Activated naive CD8-positive, alpha-beta T cell treated with anti-CD3 and anti-CD28 coated beads, Interleukin-2, amount 10 ng/mL, durations not matched to agents 7 days and 5 days (primary cell): ENCODE results near the gene WHRN. TPM values are rescaled to one million over a fixed set of nuclear protein-coding genes. Genes with fewer than 3 reads are reported as not detected.

ENCODE experiments used
- ATAC-seq: fragments of 150-1000 bp; cut with Tn5 transposase; one replicate; pipeline ENCODE4 v1.10.0; 2021; ENCODE audit warnings: low read depth, moderate library complexity
- POLR2A ChIA-PET: fragments of 350-600 bp; sonication (Branson Sonifier 250); formaldehyde crosslinking; loops from one replicate; lab custom pipeline; 2021; ENCODE audit warnings: antibody characterized with exemption; lab: Charles Lee
- DNase-seq: peaks from one replicate; pipeline ENCODE4 v3.0.0; 2021
- H3K27ac Mint-ChIP-seq: one replicate; pipeline ENCODE4 v1.8.0; 2022; ENCODE audit warnings: mild to moderate bottlenecking, mixed read lengths
- H3K27me3 Mint-ChIP-seq: one replicate; pipeline ENCODE4 v1.8.0; 2022; ENCODE audit warnings: mild to moderate bottlenecking, moderate library complexity, mixed read lengths
- H3K36me3 Mint-ChIP-seq: one replicate; pipeline ENCODE4 v1.8.0; 2021; ENCODE audit warnings: mild to moderate bottlenecking, mixed read lengths
- H3K4me1 Mint-ChIP-seq: one replicate; pipeline ENCODE4 v1.8.0; 2021; ENCODE audit warnings: mixed read lengths
- H3K4me3 Mint-ChIP-seq: one replicate; pipeline ENCODE4 v1.8.0; 2022; ENCODE audit warnings: mild to moderate bottlenecking, moderate library complexity, mixed read lengths
- H3K9me3 Mint-ChIP-seq: one replicate; pipeline ENCODE4 v1.8.0; 2021; ENCODE audit warnings: mixed read lengths
- total RNA-seq, 2 experiments: library from RNA; stranded (reverse); gene quantifications; one replicate each; pipeline ENCODE4 v1.2.3, GENCODE V29; 2021

WHRN gene
- total RNA-seq, 2 experiments from 2014 or later, result 10.5 TPM

DNA sequence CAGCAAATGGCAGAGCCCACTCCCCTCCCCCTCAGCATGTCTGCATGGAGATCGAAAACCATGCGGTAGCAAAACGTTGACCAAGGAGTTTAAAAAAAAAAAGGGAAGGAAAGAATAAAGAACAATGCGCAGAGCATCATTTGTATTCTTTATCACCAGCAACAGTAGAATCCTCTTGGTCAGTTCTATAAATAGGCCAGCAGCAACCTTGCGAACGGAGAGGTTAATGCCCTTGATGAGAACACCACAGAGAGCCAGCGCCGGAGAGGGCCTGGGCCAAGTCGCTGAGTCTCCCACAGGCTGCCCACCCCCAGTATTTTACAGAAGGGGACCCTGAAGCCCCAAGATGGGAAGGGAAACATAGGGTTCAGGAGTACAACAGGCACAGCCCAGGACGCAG is 22.7 kb downstream of the WHRN start:
- no peaks in the 10 kb centered on the region for H3K9me3 Mint-ChIP-seq
- H3K27me3 Mint-ChIP-seq, result no peaks in the 10 kb centered on the region
- ATAC-seq, result no peak
- POLR2A ChIA-PET, result no interaction called here
- H3K4me3 Mint-ChIP-seq, result no peak overlapping the region
- H3K27ac Mint-ChIP-seq, result no peak overlapping the region
- no peaks in the 10 kb centered on the region for H3K36me3 Mint-ChIP-seq
- no peak for DNase-seq
- peaks cover 30% of the 10 kb centered on the region for H3K4me1 Mint-ChIP-seq

DNA sequence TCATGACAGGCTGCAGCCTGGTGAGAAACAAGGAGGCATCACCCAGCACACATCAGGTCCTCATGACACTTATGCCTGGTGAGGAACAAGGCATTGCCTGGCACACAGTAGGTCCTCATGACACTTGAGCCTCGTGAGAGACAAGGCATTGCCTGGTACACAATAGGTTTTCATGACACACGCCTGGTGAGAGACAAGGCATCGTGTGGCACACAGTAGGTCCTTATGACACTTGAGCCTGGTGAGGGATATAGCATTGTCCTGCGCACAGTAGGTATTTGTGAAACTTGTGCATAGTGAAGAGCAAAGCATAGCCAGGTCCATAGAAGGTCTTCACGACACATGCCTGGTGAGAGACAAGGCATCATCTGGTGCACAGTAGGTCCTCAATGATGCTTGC is 23.5 kb downstream of the WHRN start:
- ATAC-seq, result no peak
- Mint-ChIP-seq H3K9me3 (no peaks in the 10 kb centered on the region), H3K4me3 (no peak overlapping the region), H3K36me3 (no peaks in the 10 kb centered on the region), H3K27ac (no peak overlapping the region), H3K27me3 (no peaks in the 10 kb centered on the region), H3K4me1 (peaks cover 27% of the 10 kb centered on the region)
- POLR2A ChIA-PET, result no interaction called here
- DNase-seq, result no peak

DNA sequence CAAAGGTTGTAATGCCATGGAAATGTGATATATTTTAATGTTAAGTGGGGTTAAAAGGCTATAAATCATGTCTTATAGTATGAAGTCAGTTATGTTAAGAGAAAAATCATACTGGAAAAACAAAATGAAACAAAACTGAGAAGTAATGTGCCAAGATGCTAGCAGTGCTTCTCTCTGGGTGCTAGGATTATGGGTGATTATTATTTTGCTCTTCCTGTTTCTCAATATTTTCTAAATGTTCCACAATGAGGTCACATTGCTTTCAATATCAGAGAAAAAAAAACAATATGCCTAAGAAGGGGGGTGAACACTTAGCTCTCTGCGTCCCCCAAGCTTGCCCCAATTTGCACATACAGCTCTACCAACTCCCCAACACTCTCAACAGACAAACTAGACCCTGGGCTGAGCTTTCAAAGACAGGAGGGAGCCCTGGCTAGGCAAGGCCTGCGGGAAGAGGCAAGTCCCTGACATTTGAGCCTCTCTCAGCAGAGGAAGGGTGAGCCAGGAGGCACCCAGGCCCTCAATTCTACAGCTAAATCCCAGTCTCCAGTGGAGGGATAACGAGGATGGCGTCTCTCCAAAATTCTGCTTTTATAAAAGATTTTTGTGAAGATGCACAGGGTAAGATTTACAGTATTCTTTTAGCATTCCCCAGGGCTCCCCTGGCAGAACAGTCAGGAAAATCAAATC is 24.4 kb downstream of the WHRN start:
- H3K27ac Mint-ChIP-seq, result no peak overlapping the region
- DNase-seq (no peak), ATAC-seq (no peak)
- no peaks in the 10 kb centered on the region for H3K36me3 Mint-ChIP-seq
- H3K4me1 Mint-ChIP-seq, result peaks cover 21% of the 10 kb centered on the region
- no peaks in the 10 kb centered on the region for H3K27me3 Mint-ChIP-seq
- no peak overlapping the region for H3K4me3 Mint-ChIP-seq
- no peaks in the 10 kb centered on the region for H3K9me3 Mint-ChIP-seq
- POLR2A ChIA-PET, result no interaction called here

DNA sequence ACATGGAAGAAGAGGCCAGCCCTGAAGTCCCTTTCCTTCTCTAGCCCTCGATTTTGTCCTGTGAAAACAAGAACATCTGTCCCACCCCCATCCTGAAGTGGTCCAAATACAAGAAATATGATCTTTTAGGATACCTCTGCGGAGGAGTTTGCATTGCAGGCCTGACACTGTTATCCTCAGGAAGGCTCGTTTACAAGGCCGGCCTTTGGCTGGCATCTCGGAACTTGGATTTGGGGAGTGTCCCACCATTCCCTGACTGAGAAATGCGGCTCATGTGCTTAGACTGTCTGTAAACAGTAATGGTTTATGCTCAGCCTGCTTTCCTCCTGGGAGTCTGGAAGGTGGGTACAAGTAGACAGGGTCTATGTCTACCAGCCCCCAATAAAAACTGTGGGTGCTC is 26.4 kb downstream of the WHRN start:
- Mint-ChIP-seq H3K27me3 (no peaks in the 10 kb centered on the region), H3K27ac (no peak overlapping the region), H3K36me3 (no peaks in the 10 kb centered on the region), H3K4me1 (peaks cover 24% of the 10 kb centered on the region), H3K4me3 (no peak overlapping the region), H3K9me3 (no peaks in the 10 kb centered on the region)
- POLR2A ChIA-PET, result no interaction called here
- DNase-seq, result no peak
- no peak for ATAC-seq

DNA sequence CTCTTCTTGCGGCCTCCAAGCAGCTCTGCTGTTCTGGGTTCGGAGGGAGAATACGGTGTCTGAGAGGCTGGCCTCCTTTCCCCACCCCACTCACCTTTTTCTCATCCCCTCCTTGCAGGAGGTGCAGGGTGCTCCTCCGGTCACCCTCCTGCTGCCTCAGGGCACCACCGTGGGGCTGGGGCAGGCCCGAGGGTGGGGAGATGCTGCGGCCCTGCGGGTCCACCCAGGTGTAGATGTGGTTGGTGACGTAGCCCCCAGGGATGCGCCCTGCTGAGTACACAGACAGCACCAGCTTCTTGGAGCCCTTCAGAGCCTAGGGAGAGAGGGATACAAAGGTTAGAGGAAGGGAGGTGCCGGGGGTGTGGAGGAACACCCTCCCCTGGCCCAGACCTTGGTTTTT is 26.8 kb downstream of the WHRN start:
- H3K27ac Mint-ChIP-seq, result no peak overlapping the region
- no peaks in the 10 kb centered on the region for H3K27me3 Mint-ChIP-seq
- no peaks in the 10 kb centered on the region for H3K9me3 Mint-ChIP-seq
- POLR2A ChIA-PET, result no interaction called here
- peaks cover 24% of the 10 kb centered on the region for H3K4me1 Mint-ChIP-seq
- no peaks in the 10 kb centered on the region for H3K36me3 Mint-ChIP-seq
- H3K4me3 Mint-ChIP-seq, result no peak overlapping the region
- no peak for ATAC-seq
- DNase-seq, result no peak

DNA sequence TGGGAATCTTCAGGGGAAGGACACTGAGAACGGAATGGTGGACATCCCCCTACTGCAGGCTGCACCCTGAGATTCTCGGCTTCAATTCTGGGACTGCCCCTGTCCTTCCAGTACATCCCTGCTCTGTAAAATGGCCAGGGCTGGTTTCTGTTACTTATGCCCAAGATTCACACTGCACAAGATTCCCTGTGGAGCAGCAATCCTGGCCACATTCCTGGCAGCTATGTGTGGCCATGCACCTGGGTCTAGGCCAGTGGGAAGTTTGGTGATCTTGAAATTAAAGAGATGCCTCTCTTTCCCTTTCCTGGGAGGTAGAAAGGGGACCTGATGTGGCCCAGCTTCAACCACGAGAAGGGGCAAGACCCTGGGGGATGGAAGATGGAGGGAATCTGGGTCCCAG is 27.6 kb downstream of the WHRN start:
- Mint-ChIP-seq H3K27me3 (no peaks in the 10 kb centered on the region), H3K36me3 (no peaks in the 10 kb centered on the region), H3K27ac (no peak overlapping the region), H3K9me3 (no peaks in the 10 kb centered on the region), H3K4me3 (no peak overlapping the region), H3K4me1 (peaks cover 24% of the 10 kb centered on the region)
- POLR2A ChIA-PET, result interaction anchor here (0.5 to 1.4 kb wide), 2 partner anchors 26 to 113 kb away, joined by 3 to 5 read pairs; no protein-coding TSS in a partner anchor
- no peak for DNase-seq
- no peak for ATAC-seq

DNA sequence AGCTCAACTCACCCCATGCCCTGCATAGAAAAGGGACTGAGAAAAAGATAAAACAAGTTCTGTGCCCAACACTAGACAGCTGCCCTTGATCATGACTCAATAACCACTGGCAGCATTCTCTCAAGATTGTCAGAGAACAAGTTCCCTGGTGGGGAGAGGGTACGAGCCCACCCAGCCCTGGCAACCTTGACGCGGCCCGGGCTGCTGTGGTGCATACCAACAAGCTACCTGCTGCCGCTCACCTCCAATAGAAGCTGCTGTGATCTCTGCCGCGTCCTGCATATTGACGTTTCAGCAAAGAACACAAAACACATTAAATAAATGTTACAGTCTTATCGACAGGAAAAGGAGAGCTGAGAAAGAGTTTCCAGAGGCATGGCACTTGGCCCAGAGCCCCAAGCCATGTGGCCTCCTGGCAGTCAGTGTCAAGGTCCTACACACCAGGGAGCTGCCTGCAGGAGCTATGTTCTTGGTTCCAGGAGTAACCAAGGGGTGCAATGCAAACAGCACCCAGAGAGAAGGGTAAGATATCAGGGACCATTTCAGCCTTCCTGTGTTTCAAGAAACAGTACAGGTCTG is 28.3 kb downstream of the WHRN start:
- H3K27ac Mint-ChIP-seq, result no peak overlapping the region
- POLR2A ChIA-PET, result interaction anchor here (0.6 to 1.4 kb wide), 2 partner anchors 25 to 71 kb away, joined by 3 read pairs; no protein-coding TSS in a partner anchor
- no peak overlapping the region for H3K4me3 Mint-ChIP-seq

DNA sequence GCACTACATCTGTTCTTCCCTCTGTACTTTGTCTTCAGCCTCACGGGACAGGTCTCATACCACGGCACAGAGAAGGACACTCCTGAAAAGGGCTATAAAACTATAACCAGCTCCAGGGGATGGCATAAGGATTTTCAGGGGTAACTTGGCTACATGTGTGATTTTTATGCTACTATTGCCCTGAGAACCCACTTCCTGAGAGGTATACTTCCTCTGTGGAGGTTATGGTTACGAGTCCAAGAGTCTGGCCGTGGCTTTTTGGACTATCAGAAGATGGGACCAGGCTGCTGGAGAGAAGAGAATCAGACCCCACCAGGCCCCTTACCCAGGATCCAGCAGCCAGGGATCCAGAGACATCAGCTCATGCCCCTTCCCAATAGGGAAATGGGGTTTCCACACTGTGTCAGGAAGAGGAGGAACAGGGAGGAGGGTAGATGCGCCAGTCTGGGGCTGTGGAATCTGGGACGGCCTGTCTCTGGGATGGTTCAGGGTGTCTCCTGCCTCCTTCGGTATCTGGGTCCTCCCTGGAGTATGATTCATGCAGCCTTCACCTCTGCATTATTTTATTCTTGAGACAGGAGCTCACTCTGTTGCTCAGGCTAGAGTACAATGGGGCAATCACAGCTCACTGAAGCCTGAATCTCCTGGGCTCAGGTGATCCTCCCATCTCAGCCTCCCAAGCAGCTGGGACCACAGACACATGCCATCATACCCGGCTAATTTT is 29.7 kb downstream of the WHRN start:
- DNase-seq (no peak), ATAC-seq (peak; percentile 60)
- POLR2A ChIA-PET, result interaction anchor here (1.0 kb wide), 1 partner anchor 66 kb away, joined by 3 read pairs; no protein-coding TSS in a partner anchor
- Mint-ChIP-seq H3K4me1 (peaks cover 15% of the 10 kb centered on the region), H3K9me3 (no peaks in the 10 kb centered on the region), H3K27me3 (no peaks in the 10 kb centered on the region), H3K4me3 (peak overlapping the region; percentile 58), H3K36me3 (no peaks in the 10 kb centered on the region), H3K27ac (peak overlapping the region; percentile 45)

More for the DNA sequence above, 28.3 kb downstream of the WHRN start:
- no peak for DNase-seq
- ATAC-seq, result no peak
- Mint-ChIP-seq H3K9me3 (no peaks in the 10 kb centered on the region), H3K36me3 (no peaks in the 10 kb centered on the region), H3K27me3 (no peaks in the 10 kb centered on the region), H3K4me1 (peaks cover 24% of the 10 kb centered on the region)

DNA sequence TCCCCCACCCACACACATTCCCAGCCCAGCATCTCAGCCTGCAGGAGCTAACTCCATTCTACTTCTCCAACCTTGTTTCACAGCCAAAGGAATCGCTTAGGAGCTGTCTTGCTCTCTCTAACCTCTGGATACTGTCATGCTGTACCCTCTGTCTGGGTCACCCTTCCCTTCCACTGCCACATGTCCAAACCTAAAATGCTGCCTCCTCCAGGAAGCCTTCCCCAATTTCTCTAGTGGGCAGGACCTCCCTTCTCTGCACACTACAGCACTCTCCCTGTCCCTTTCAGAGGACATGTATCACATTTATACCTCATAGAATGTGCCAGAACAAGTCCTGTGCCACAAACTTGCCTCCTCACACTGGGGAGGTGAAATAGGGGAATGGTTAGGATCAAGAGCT is 30.8 kb downstream of the WHRN start:
- H3K27me3 Mint-ChIP-seq, result no peaks in the 10 kb centered on the region
- no peak overlapping the region for H3K27ac Mint-ChIP-seq
- no peak overlapping the region for H3K4me3 Mint-ChIP-seq
- POLR2A ChIA-PET, result interaction anchor here (0.8 kb wide), 1 partner anchor 456 kb away, joined by 3 read pairs; the partner anchor contains the start of gene TNFSF8
- peaks cover 15% of the 10 kb centered on the region for H3K4me1 Mint-ChIP-seq
- ATAC-seq, result no peak
- no peaks in the 10 kb centered on the region for H3K36me3 Mint-ChIP-seq
- no peak for DNase-seq
- H3K9me3 Mint-ChIP-seq, result no peaks in the 10 kb centered on the region

DNA sequence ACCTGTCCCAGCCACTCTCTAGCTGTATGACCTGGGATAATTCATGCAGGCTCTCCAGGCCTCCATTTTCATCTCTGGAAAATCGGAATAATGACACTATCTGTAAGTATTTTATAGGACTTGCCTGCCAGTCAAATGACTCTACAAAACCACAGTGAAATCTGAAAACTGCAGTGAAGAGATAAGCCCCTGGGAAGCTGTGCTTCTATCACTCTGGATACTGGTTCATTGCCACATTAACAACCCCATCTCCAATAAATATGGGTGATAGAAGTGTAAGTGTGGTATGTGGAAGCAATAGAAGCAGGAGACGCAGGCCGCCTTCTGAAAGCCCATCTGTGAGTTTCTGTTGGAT is 31.8 kb downstream of the WHRN start:
- Mint-ChIP-seq H3K4me3 (no peak overlapping the region), H3K9me3 (no peaks in the 10 kb centered on the region), H3K4me1 (peaks cover 17% of the 10 kb centered on the region), H3K36me3 (no peaks in the 10 kb centered on the region), H3K27ac (no peak overlapping the region), H3K27me3 (no peaks in the 10 kb centered on the region)
- DNase-seq (no peak), ATAC-seq (no peak)
- POLR2A ChIA-PET, result interaction anchor here (0.8 kb wide), 1 partner anchor 457 kb away, joined by 3 read pairs; the partner anchor contains the start of gene TNFSF8

DNA sequence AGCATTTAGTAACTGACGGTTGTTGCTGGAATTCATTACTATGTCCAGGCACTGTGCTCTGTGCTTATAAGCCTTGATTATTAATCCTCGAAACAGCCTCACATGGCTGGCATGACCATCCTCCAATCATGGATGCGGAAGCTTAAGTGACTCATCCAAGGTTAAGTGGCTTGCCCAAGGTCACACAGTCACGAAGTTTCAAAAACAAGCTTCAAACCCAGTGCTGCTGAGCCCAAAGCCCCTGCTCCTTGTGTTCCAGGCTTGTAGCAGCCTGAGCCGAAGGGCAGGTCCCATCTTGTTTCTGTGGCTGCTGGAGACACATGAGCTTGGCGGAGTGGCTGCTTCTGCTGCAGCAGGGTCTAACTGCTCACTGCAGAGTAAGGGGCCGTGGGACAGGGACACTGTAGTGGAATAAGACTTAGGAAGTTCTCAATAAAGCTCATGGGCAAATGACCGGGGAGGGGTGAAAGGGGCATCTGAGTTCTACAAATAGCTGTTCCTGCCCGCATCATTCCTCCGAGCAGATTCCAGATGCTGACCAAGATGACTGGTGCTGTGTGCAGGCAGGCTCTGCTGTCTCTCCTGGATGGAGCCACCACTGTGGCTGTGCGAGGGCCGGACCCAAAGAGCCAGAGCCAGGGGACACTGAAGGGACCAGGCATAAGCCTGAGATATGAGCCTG is 32.4 kb downstream of the WHRN start:
- Mint-ChIP-seq H3K27me3 (no peaks in the 10 kb centered on the region), H3K9me3 (no peaks in the 10 kb centered on the region), H3K27ac (no peak overlapping the region), H3K4me1 (peaks cover 17% of the 10 kb centered on the region), H3K36me3 (no peaks in the 10 kb centered on the region), H3K4me3 (no peak overlapping the region)
- POLR2A ChIA-PET, result no interaction called here
- no peak for DNase-seq
- no peak for ATAC-seq

DNA sequence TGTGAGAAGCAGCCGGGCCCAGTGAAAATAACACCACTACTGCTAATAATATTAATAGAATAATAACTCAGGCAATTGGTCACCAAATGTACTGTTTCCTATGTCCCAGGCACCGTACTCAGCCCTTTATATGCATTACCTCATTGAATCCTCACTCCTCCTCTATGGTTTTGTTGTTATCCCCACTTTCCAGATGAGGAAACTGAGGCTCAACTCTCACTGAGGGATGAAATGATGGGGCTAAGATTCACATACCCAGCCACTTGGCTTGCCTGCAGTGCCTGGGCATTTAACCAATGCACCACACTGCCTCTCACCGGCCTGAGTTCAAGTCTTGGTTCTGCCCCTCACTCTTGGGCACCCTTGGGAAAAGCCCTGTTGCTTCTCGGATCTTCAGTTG is 34.1 kb downstream of the WHRN start:
- no peak overlapping the region for H3K27ac Mint-ChIP-seq
- POLR2A ChIA-PET, result no interaction called here
- H3K9me3 Mint-ChIP-seq, result no peaks in the 10 kb centered on the region
- no peaks in the 10 kb centered on the region for H3K36me3 Mint-ChIP-seq
- no peak for DNase-seq
- no peaks in the 10 kb centered on the region for H3K27me3 Mint-ChIP-seq
- no peak for ATAC-seq
- H3K4me3 Mint-ChIP-seq, result no peak overlapping the region
- H3K4me1 Mint-ChIP-seq, result peaks cover 15% of the 10 kb centered on the region

DNA sequence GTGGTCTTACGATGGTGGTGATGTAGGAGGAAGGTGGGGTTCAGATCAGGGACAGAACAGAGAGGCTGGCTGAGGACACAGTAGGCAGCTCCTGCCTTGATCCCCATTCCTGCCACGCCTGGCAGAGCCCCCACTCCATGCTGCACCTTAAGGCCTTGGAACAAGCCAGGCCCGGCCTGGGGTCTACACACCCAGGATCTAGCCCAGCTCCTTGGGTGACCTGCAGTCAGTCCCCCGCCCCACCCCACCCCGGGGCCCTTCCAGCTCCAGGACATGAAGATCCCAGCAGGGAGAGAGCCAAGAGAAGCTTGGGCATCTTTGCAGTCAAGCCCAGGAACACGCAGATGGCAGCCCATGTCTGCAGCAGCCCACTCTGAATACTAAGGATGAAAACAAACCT is 34.7 kb downstream of the WHRN start:
- no peak for DNase-seq
- Mint-ChIP-seq H3K9me3 (no peaks in the 10 kb centered on the region), H3K27me3 (no peaks in the 10 kb centered on the region), H3K4me3 (no peak overlapping the region), H3K36me3 (no peaks in the 10 kb centered on the region), H3K27ac (no peak overlapping the region), H3K4me1 (peaks cover 12% of the 10 kb centered on the region)
- ATAC-seq, result no peak
- POLR2A ChIA-PET, result no interaction called here
